Activated T-helper 1 cell treated with anti-CD3 and anti-CD28 coated beads, Interleukin-2, amount 50 U/mL, for 16 hours (primary cell): ENCODE data around the gene PRKCB.
"Not testable (repeated sequence)": the region's sequence is repeated elsewhere in the genome, so short reads cannot be mapped to it uniquely, and the experiment has no call there.

Experiments
- DNase-seq, 2 donors: peaks; one replicate each; pipeline ENCODE4 v3.0.0-alpha.2; 2020; ENCODE audit warnings: low read depth in 1 of 2, low spot score in 1 of 2

Gene PRKCB

DNA sequence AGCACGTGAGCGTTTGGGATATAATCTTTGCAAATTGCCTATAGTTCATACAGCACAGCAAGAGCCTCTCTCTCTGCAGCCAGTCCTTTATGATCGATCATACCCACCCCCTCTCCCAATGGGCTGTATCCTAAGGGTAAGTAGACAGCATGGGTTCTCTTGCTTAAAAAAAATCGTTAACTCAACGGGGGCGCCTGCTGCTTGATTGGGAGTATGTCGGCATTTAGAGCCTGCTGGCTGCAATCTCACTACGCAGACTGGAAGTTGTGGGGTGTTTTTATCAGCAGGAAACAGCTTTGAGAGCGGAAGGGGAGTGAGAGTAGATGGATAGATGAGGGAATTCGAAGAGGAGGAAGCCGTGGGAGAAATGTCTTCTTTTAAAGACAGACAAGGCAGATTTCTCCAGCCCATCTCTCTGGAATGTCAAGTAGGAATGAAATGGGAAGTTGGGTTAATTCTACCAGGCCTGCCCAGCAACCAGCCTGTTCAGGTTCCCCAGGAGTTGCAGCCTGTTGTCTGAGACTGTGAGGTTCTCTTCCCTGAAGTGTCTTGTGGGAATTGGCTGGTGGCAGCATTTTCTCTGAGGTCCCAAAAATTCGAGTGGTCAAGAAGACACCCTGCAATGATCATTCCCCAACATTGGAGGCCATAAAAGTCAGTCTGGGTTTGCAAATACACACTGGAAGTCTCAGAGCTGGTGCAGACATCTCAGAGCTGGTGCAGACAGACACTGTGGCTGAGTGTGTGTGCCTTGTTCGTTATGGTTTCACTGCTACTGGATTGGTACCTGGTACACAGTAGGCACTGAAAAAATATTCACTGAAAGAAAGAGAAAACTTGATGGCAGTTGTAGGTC lies 65.6 kb downstream of the PRKCB start:
- DNase-seq = no peak

DNA sequence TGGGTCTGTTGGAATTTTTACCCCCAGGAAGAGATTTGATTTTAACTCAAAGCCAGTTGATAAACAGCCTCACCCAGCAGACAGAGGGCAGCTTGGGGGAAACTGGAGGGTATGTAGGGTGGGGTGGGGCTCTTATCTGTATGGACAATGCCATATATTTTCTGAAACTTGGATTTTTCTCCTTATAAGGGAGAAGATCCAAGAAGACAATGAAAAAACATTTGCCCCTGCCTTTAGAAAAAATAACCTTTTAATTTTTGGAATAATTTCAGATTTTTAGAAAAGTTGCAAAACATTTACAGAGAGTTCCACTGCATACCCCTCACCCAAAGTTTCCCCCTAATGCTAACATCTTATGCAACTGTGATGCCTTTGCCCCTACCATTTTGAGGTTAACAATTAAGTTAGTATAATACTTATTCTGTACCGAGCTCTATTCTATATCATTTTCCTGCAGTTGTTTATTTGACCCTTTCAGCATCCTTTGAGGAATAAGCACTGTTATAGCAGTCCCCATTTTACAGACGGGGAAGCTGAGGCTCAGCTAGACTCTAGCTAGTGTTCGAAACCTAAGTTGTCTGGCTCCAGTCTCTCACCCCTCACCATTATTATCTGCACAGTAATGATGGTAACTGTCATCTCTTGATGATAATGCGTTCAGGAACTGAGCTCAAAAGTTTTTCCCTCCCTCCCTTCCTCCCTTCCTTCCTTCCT lies 66.4 kb downstream of the PRKCB start:
- DNase-seq = no peak

DNA sequence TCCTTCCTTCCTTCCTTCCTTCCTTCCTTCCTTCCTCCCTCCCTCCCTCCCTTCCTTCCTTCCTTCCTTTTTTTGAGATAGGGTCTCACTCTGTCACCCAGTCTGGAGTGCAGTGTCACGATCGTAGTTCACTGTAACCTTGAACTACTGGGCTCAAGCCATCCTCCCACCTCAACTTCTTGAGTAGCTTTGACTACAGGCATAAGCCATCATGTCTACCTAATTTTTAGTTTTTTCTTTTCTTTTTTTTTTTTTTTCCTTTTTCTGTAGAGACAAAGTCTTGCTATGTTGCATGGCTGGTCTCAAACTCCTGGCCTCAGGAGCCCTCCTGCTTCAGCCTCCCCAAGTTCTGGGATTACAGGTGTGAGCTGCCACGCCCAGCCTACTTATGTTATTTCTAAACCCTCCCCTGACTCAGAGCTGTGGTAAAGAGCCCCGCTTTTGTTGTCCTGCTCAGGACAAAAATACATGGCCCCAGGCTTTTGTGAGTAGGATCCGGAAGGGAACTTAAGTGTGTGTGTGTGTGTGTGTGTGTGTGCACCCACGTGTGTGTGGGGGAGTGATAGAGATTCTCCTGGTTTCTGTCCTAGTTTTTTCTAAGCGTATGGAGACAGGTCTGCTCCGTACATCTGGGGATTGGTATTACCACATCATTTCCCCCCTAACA lies 67.1 kb downstream of the PRKCB start:
- DNase-seq = no peak

DNA sequence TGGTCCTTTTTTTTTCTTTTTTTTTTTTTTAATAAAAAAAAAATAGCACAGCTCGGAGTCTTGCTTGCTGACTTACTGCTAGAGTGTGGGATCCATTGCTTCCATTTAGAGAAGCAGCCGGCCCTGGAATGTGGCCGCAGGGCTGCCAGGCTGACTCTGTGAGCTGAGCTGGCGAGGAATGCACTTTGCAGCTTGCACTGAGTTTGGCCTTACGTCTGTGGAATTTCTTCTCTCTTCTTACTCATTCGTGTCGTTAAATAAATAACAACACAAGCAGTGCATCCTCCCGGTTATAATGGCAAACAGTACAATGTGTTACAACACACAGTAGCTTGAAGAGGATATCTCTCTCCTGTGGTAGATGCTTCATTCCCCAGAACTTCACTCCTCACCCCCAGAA lies 69.2 kb downstream of the PRKCB start:
- no peak for DNase-seq

DNA sequence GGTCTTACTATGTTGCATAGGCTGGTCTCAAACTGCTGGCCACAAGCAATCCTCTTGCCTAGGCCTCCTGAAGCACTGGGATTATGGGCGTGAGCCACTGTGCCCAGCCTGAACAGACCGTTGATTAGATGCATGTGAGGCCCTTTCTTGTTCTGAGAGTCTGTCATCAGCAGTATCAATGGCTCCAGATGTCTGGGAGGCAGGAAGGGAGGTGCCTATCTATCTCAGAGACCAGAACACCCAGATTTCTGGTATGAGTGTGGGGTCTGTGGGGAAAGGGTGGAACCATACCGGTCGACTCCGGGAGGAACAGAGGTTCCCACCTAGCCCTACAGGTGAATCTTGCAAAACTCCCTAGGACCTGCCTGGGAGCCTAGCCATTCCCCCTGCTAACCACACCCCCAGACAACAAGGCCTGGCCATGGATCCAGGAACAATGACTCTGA lies 71.7 kb downstream of the PRKCB start:
- DNase-seq = no peak

DNA sequence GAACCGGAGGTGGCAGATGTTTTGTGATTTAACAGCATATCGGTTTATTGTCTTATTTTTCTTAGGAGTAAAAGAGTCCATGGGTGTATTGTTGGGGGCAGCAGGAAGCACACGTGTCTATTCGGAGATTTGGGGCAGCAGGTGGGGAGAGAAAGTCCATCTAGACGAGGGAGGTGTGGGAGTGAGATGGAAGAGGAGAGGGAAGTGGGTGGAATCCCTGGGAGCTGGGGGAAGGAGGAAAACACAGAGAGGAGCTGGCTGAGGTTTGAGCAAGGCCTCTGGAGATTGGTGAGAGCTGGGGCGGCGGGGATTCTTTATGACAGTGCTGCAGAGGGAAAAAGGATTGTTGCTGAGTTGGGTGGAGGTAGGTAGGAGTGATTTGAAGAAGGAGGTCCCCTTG lies 72.1 kb downstream of the PRKCB start:
- DNase-seq = no peak

DNA sequence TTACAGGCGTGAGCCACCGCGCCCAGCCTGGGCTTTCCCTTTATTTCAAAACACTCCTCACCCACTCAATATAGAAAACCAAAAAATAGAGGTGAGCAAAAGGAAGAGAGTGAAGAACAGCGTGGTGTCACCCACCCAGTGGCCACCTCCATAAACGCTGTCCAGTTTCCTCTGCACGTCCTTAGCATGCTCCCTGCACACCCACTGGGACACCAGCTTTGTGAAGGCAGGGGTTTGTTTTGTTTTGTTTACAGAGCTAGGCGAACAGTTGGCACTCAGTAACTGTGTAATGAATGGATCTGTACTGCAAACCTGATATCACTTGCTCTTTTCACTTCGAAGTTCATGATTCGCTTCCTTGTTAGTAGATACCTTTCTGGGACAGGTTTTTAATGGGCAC lies 73.0 kb downstream of the PRKCB start:
- no peak for DNase-seq

DNA sequence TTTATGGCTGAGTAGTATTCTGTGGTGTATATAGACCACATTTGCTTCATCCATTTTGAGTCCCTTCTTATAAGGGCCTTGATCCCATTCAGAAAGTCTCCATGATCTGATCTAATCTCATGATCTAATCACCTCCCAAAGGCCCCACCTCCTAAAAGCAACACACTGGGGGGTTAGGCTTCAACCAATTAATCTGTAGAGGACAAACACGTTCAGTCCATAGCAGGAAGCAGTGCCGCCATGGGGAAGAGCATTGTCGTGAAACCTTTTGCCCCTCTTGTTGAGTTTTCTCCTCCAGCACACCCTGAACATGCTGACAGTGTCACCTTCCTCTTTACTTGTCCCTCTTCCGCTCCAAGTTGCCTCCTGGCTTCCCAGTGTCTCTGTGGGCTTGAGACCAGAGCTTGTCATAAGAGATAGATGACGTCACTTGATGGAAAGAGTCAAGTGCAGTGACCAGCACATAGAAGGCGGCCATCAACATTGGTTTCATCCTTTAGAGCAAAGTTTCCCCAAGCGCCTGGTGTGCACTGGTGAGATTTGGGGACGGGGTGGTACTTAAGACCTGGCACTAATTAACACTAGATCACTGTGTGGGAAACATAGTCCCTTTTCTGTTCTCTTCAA lies 74.1 kb downstream of the PRKCB start:
- no peak for DNase-seq

DNA sequence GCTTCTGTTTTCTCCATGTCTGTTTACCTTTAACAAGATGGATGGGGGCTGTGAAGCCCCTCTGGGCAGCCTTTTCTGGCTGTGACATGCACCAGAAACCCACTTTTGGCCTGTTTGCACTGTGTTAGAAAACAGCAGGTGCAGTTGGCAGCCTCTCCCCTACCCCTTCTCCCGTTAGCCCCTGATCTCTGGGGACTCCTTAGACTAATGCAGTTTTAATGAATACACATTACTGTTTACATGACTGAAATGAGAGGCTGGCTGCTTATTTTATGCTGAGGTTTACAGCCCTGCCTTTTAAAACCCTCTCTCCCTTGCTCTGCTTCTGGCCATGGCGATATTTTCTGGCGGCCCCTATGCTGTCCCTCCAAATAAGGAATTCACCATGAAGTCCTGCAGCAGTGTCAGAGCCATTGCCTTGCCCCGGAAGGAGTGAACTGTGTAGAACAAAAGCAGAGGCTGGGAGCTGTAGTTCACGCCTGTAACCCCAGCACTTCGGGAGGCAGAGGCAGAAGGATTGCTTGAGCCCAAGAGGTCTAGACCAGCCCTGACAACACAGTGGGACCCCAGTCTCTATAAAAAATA lies 79.3 kb downstream of the PRKCB start:
- DNase-seq = no peak

DNA sequence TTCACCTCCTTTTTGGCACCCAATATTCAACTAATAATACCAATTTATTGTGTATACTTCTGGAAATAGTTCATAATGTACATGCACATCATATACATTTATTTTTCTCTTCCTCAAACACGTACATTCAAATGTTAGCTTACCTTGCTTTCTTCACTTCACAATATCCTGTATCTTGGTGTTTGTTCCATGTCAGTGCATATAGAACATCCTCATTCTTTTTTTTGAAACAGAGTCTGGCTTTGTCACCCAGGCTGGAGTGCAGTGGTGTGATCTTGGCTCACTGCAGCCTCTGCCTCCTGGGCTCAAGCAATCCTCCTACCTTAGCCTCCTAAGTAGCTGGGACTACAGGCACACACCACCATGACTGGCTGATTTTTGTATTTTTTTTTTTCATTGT lies 80.8 kb downstream of the PRKCB start:
- not testable (repeated sequence) for DNase-seq

DNA sequence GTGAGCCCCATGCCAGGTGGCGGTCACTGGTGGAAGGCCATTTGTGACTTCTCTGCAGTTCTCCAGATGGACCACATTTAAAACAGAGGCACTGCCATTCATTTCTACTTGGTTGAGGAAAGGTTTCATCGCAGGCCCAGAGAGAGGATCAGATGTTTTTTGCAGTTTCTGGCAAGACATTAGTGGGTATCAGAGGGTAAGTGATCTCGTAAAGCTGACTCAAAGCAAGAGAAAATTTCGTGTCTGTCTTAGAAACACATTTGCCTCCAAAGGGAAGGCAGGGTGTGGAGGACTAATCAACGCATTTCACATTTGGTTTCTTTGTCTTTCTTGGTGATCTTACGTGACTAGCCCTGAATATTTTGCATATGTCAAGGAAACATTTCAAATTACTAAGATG lies 81.8 kb downstream of the PRKCB start:
- DNase-seq = no peak

DNA sequence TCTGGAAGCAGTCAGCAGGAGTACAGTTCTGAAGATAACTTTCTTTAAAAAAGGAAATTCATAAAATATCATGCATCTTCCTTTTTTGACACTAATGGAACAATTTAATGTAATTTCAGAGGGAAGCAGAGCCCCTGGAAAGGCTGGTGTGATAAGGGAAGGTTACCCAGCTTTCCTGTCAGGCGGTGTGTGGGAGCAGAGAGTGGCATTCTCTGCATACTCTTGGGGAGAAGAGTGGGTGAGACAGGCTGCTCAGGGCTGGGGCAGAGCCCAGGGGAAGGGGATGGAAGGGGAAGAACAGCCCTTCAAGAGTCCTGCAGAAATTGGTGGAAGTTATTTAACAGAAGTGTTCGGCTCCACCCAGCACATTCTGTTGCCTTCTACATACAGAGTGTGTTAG lies 84.7 kb downstream of the PRKCB start:
- DNase-seq = no peak

DNA sequence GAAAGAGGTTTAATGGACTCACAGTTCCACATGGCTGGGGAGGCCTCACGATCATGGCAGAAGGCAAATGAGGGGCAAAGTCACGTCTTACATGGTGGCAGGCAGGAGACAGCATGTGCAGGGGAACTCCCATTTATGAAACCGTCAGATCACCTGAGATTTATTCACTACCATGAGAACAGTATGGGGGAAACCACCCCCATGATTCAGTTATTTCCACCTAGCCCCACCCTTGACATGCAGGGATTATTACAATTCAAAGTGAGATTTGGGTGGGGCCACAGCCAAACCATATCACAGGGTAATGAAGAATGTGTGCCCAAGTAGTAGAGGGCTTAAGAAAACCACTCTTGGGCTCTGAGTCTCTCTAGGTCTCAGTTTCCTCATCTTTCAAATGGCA lies 85.1 kb downstream of the PRKCB start:
- DNase-seq = no peak

DNA sequence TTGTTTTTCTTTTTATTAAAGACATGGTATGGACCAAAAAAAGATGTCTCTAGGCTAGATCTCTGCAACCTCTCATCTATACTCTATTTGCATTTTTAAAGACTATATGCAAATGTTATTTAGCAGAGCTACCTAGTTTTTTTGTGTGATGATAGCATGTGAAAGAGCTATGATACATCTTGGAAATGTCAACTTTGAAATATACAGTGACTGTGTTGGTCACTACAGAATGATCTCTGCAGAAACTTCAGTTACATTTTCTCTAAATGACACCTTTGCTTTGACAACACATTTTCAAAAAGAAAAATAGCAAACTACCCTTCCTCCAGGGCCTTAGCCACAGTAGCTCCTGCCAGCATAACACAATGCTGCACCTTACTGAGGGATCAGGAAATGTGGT lies 86.6 kb downstream of the PRKCB start:
- no peak for DNase-seq

DNA sequence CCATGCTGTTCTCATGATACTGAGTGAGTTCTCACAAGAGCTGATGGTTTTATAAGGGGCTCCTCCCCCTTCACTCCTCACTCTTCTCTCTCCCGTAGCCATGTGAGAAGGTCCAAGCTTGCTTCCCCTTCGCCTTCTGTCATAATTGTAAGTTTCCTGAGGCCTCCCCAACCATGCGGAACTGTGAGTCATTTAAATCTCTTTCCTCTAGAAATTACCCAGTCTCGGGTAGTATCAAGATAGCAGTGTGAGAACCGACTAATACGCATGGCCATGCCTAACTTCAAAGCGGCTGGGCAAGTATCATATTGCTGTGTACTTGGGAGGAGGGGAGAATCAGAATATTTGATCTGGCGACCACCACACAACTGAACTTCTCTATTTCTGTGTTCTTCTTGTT lies 88.3 kb downstream of the PRKCB start:
- no peak for DNase-seq

DNA sequence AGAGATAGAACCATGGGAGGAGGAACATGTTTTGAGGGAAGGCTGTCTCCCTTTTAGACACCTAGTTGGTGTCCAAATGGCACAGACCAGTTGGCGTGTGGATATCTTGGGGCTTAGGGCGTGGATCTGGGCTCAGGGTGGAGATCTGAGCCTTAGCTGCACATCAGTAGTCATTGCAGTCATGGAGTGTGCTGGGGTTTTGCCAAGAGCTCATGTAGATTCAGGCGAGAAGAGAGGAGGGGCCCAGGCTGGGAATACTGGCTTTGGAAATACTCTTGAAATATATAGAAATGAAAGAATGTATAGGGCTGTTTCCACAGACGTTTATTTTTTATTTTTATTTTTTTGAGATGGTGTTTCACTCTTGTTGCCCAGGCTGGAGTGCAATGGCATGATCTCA lies 92.0 kb downstream of the PRKCB start:
- no peak for DNase-seq

DNA sequence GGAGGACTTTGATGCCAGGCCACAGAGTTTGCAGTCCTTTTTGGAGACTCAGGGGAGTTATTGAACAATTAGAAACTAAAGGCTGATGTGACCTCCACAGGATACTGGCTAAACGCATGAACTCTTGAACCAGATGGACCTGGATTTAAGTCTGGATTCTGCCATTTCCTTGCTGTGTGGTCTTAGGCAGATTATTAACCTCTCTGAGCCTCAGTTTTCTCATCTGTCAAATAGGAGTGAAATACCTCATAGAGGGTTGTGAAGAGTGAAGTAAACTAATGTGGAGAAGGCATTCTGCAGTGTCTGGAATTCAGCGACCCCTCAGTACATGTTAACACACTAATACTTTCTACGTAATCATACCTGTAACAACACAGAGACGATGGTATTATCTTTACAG lies 93.5 kb downstream of the PRKCB start:
- DNase-seq = no peak

DNA sequence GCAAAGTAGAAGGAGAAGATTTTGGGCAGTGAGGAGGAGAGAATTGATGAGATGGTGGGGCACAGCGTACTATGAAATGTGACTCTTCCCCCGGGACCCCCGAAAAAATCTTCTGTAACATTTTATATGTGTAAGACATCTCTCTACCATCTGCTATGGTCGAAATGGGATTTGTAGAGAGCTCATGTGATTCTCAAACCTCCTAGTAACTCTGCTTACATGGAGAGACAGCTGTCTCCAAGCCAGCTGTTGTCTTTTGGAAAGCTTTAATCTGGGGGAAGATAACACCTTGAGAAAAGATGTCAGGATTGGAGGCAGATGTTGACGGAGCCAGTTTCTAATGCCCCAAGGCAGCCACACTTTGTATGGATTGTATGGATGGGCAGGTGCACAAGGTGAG lies 94.1 kb downstream of the PRKCB start:
- no peak for DNase-seq

DNA sequence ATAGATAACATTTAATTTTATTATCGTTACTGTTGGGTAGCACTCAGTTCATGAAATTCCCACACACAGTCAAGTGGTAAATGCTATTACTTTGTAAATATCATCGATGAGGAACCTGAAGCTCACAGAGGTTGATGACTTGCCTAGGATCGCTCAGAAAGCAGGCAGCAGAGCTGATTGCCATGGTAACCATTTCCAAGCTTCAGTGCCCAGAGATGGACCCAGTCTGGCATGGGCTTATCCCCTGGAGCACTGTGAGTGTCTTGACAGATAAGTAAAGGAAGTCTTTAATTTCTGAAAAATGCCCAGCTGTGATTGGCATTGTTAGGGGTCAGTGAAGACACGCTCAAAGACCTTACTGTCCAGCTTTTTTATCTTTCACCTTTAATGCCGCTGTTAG lies 95.0 kb downstream of the PRKCB start:
- DNase-seq = no peak

DNA sequence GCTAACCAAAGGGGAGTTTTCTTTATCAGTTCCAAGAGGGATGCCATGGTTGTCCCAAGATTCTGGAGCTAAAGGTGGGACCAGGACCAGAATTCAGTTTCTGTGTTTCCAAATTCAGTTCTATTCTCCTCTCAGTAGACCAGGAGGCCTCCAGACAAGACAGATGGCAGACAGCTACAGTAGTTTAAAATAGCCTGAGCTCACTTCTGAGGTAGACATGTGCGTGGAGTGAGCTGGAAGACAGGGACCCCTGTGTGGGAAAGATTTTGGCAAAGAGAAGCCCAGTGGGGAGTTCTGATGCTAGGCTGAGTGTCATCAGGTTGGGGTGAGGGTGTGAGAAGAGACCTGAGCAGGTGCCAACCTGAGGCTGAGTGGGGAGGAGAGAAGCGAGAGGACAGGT lies 95.4 kb downstream of the PRKCB start:
- DNase-seq = no peak

DNA sequence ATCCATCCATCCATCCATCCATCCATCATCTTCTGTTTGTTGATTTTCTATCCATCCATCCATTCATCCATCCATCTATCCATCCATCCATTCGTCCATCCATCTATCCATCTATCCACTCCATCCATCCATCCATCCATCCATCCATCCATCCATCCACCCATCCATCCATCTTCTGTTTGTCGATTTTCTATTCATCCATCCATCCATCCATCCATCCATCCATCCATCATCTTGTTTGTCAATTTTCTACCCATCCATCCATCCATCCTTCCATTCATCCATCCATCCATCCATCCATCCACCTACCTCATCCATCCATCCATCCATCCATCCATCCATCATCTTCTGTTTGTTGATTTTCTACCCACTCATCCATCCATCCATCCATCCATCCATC lies 97.9 kb downstream of the PRKCB start:
- not testable (repeated sequence) for DNase-seq
